AG10803 (cell line): Measurements from ENCODE around the gene COL5A3.

ENCODE experiments used
- DNase-seq: peaks from one replicate; pipeline ENCODE4 v3.0.0; 2010; ENCODE audit warnings: low read depth
- H3K4me3 ChIP-seq: 2 replicates; pipeline ENCODE4 v1.5.1; 2011; ENCODE audit warnings: mild to moderate bottlenecking, low read length, control low read depth
- TF ChIP-seq, protein P1 (sequence below): conservative IDR thresholded peaks from 2 replicates; pipeline ENCODE4 v1.5.1; 2011; ENCODE audit warnings: mild to moderate bottlenecking, low read length, control low read depth, inconsistent platforms

COL5A3 gene

DNA sequence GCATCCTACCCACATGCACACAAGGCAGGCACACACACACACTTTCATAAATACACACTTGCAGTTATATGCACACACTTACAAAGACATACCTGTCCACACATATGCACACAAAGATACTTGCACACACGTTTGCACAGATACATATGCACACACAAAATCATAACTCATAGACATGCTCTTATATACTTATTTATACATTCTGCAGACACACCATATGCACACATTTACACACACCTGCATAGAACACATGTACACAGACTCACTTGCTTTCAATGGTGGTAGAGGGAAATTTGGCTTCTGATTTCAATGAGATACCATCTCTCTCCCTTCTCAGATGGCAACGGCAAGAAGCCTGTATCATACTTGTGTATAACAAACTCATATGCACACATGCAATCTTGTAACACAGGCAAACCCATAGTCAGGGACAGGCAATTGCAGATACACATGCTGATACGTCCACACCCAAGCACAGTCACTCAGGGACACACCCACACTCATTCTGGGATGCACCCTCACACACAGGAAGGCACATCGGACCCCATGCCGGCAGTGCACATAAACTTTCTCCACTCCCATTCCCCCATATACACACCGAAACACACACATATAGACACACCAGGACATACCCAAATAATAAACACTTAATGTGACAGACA is 98.6 kb downstream of the COL5A3 start:
- H3K4me3 ChIP-seq, result no peak overlapping the region
- TF ChIP-seq, protein P1, sequence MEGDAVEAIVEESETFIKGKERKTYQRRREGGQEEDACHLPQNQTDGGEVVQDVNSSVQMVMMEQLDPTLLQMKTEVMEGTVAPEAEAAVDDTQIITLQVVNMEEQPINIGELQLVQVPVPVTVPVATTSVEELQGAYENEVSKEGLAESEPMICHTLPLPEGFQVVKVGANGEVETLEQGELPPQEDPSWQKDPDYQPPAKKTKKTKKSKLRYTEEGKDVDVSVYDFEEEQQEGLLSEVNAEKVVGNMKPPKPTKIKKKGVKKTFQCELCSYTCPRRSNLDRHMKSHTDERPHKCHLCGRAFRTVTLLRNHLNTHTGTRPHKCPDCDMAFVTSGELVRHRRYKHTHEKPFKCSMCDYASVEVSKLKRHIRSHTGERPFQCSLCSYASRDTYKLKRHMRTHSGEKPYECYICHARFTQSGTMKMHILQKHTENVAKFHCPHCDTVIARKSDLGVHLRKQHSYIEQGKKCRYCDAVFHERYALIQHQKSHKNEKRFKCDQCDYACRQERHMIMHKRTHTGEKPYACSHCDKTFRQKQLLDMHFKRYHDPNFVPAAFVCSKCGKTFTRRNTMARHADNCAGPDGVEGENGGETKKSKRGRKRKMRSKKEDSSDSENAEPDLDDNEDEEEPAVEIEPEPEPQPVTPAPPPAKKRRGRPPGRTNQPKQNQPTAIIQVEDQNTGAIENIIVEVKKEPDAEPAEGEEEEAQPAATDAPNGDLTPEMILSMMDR, result no peak

DNA sequence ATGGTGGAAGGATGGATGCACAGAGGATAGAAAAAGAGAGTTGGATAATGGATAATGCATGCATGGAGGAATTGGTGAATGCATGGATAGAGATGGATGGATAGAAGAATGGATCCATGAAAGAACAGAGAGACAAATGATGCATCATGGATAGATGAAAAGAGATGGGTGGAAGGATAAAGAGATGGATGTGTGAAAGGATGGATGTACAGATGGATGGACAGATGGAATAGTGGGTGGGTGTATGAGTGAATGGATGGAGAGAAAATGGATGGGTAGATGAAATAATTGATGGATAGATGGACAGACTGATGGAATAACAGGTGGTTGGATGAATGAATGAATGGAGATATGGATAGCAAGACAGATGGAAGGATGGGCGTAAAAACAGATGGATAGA is 99.7 kb downstream of the COL5A3 start:
- no peak for DNase-seq
- no peak overlapping the region for H3K4me3 ChIP-seq
- TF ChIP-seq, protein P1, result no peak

More for the DNA sequence above, 98.6 kb downstream of the COL5A3 start:
- no peak for DNase-seq
